Ishikawa (cell line): ENCODE measurements around the gene ZSCAN16.

Experiments
- CEBPB ChIP-seq: IDR thresholded peaks from 2 replicates; pipeline ENCODE4 v1.6.1; 2012
- CREB1 ChIP-seq: IDR thresholded peaks from 2 replicates; pipeline ENCODE4 v1.6.1; 2012; ENCODE audit warnings: low read depth
- EP300 ChIP-seq: IDR thresholded peaks from 2 replicates; pipeline ENCODE4 v1.6.1; 2012; ENCODE audit warnings: borderline replicate concordance
- FOXM1 ChIP-seq: IDR thresholded peaks from 2 replicates; pipeline ENCODE4 v1.6.1; 2012; ENCODE audit warnings: low read depth, borderline replicate concordance
- MAX ChIP-seq: IDR thresholded peaks from 2 replicates; pipeline ENCODE4 v1.6.1; 2012
- NFIC ChIP-seq: IDR thresholded peaks from 2 replicates; pipeline ENCODE4 v1.6.1; 2012
- RAD21 ChIP-seq: IDR thresholded peaks from 2 replicates; pipeline ENCODE4 v1.6.1; 2012; ENCODE audit warnings: low read depth
- TAF1 ChIP-seq: IDR thresholded peaks from 2 replicates; pipeline ENCODE4 v1.6.1; 2012; ENCODE audit warnings: low read depth, mild to moderate bottlenecking
- TCF12 ChIP-seq: IDR thresholded peaks from 2 replicates; pipeline ENCODE4 v1.6.1; 2012; ENCODE audit warnings: low read depth
- TEAD4 ChIP-seq: IDR thresholded peaks from 2 replicates; pipeline ENCODE4 v1.6.1; 2012
- YY1 ChIP-seq: IDR thresholded peaks from 2 replicates; pipeline ENCODE4 v1.6.1; 2012; ENCODE audit warnings: low read depth
- ZBTB7A ChIP-seq: IDR thresholded peaks from 2 replicates; pipeline ENCODE4 v1.6.1; 2012; ENCODE audit warnings: low read depth
- TF ChIP-seq, protein P1 (sequence below): IDR thresholded peaks from 2 replicates; pipeline ENCODE4 v1.6.1; 2012; ENCODE audit warnings: low read depth, mild to moderate bottlenecking
- TF ChIP-seq, protein P2 (sequence below): IDR thresholded peaks from 2 replicates; pipeline ENCODE4 v1.6.1; 2012

DNA sequence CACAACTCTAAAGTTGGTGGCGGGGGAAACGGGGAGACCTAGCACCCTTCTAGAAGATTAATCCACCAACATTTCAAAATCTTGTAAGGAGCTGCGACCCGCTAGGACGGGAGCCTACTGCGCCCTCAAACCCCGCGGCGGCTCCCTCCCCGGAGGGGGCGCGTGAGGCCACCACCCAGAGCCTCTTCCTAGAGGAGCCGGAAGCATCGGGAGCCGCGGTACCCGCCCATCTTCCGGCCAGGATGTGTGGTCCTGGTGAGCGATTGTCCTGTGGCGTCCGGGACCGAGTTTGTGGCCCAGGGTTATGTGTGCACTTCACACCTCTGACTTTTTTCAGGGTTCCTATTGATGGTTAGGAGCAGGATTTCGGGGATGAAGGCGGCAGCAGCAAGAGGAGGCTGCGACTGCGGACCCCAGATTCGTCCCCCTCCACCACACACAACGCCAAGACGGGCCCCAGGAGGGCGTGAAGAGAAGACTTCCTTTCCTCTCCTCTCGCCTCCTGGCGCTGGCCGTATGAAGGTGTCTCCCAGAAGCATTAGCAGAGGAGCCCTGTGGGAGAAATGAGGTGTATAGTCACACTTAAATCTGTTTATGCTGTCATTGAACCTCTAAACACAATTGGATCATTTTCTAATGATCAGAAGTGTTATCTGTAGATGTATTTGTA, 33.4 kb upstream of the ZSCAN16 start:
- TF ChIP-seq TEAD4 (no peak), RAD21 (no peak), CEBPB (no peak), MAX (no peak), FOXM1 (no peak), TCF12 (no peak), TAF1 (no peak), EP300 (no peak), YY1 (no peak), NFIC (no peak), ZBTB7A (no peak), CREB1 (no peak)
- TF ChIP-seq, protein P1, sequence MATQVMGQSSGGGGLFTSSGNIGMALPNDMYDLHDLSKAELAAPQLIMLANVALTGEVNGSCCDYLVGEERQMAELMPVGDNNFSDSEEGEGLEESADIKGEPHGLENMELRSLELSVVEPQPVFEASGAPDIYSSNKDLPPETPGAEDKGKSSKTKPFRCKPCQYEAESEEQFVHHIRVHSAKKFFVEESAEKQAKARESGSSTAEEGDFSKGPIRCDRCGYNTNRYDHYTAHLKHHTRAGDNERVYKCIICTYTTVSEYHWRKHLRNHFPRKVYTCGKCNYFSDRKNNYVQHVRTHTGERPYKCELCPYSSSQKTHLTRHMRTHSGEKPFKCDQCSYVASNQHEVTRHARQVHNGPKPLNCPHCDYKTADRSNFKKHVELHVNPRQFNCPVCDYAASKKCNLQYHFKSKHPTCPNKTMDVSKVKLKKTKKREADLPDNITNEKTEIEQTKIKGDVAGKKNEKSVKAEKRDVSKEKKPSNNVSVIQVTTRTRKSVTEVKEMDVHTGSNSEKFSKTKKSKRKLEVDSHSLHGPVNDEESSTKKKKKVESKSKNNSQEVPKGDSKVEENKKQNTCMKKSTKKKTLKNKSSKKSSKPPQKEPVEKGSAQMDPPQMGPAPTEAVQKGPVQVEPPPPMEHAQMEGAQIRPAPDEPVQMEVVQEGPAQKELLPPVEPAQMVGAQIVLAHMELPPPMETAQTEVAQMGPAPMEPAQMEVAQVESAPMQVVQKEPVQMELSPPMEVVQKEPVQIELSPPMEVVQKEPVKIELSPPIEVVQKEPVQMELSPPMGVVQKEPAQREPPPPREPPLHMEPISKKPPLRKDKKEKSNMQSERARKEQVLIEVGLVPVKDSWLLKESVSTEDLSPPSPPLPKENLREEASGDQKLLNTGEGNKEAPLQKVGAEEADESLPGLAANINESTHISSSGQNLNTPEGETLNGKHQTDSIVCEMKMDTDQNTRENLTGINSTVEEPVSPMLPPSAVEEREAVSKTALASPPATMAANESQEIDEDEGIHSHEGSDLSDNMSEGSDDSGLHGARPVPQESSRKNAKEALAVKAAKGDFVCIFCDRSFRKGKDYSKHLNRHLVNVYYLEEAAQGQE: no peak
- TF ChIP-seq, protein P2, sequence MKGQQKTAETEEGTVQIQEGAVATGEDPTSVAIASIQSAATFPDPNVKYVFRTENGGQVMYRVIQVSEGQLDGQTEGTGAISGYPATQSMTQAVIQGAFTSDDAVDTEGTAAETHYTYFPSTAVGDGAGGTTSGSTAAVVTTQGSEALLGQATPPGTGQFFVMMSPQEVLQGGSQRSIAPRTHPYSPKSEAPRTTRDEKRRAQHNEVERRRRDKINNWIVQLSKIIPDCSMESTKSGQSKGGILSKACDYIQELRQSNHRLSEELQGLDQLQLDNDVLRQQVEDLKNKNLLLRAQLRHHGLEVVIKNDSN: no peak
